ENCODE measurements around the gene TUFT1. TPM values are rescaled to one million over a fixed set of nuclear protein-coding genes. Genes with fewer than 3 reads are reported as not detected.

TUFT1 gene, protein sequence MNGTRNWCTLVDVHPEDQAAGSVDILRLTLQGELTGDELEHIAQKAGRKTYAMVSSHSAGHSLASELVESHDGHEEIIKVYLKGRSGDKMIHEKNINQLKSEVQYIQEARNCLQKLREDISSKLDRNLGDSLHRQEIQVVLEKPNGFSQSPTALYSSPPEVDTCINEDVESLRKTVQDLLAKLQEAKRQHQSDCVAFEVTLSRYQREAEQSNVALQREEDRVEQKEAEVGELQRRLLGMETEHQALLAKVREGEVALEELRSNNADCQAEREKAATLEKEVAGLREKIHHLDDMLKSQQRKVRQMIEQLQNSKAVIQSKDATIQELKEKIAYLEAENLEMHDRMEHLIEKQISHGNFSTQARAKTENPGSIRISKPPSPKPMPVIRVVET
- total RNA-seq (2014; rRNA removed; shearing (Covaris generic)) (0.06 TPM in 1 of 2 replicates, not detected in the other), total RNA-seq (2022) (0.13 TPM in 1 of 2 replicates, not detected in the other), Bru-seq, nascent RNA (percentile 11 among the genes with signal in this experiment), BruChase-seq, experiment 1, labeled RNA remaining after a 6-hour chase (percentile 12 among the genes with signal in this experiment), BruChase-seq, experiment 2, labeled RNA remaining after a 2-hour chase (percentile 16 among the genes with signal in this experiment)
- long read RNA-seq, partial matches to known transcripts, result 0 of 1 reads
- long read RNA-seq, other reads (novel, unspliced or antisense), result 0 of 1 reads

- no TSS peak for BruUV-seq (replicated peaks)
- no peak for TF ChIP-seq EZH2phosphoT487 (IDR thresholded peaks at IDR 0.05; ENCODE audit: borderline replicate concordance, low read depth, low read length)
- TF ChIP-seq, protein P1, sequence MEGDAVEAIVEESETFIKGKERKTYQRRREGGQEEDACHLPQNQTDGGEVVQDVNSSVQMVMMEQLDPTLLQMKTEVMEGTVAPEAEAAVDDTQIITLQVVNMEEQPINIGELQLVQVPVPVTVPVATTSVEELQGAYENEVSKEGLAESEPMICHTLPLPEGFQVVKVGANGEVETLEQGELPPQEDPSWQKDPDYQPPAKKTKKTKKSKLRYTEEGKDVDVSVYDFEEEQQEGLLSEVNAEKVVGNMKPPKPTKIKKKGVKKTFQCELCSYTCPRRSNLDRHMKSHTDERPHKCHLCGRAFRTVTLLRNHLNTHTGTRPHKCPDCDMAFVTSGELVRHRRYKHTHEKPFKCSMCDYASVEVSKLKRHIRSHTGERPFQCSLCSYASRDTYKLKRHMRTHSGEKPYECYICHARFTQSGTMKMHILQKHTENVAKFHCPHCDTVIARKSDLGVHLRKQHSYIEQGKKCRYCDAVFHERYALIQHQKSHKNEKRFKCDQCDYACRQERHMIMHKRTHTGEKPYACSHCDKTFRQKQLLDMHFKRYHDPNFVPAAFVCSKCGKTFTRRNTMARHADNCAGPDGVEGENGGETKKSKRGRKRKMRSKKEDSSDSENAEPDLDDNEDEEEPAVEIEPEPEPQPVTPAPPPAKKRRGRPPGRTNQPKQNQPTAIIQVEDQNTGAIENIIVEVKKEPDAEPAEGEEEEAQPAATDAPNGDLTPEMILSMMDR (conservative IDR thresholded peaks at IDR 0.05; ENCODE audit: low read length), result no peak
- H3K4me1 ChIP-seq (ENCODE audit: insufficient read depth, low read length, poor library complexity, severe bottlenecking), result no peaks in the 10 kb centered on the region
- H3K27ac ChIP-seq (ENCODE audit: low read depth, low read length, poor library complexity, severe bottlenecking), result no peak within 1 kb of the TSS
- H3K9me3 ChIP-seq (ENCODE audit: low read length), result no peaks in the 10 kb centered on the region
- no peak within 1 kb of the TSS for H2AFZ ChIP-seq (ENCODE audit: low read length)
- H3K79me2 ChIP-seq (ENCODE audit: insufficient read depth, low read depth, low read length), result no peaks in the 10 kb centered on the region
- peak; percentile 43 for DNase-seq (ENCODE audit: low spot score)
- POLR2A ChIA-PET, result no interaction called here
- CTCF ChIA-PET (ENCODE audit: unreplicated experiment), result interaction anchor here (0.6 kb wide), 1 partner anchor 203 kb away, joined by 3 read pairs; no protein-coding TSS in a partner anchor
- no peaks in the 10 kb centered on the region for H3K36me3 ChIP-seq (ENCODE audit: insufficient read depth, low read length)
- intact Hi-C loops (cut with micrococcal nuclease; ENCODE audit: unreplicated experiment), result no loop called here
- H4K20me1 ChIP-seq (ENCODE audit: insufficient read depth, low read length), result no peaks in the 10 kb centered on the region
- H3K4me3 ChIP-seq (ENCODE audit: low read depth, low read length, poor library complexity, severe bottlenecking), result no peak within 1 kb of the TSS
- H3K9me2 ChIP-seq (ENCODE audit: insufficient read depth, low read length), result no peaks in the 10 kb centered on the region
- peak within 1 kb of the TSS; percentile 14; the same call in 1 of the 2 replicates for H3K4me2 ChIP-seq (ENCODE audit: low read length)
These were observed at the start of gene TUFT1 for GRCh38 chr1:151540021-151540981. TUFT1 (plus strand) TSS chr1:151540309; CDS start chr1:151540367, 58 bp downstream.

GRCh38 chr1:151491641-151492040 is 48.5 kb upstream of the TUFT1 start:
- Histone ChIP-seq H3K9me3 (ENCODE audit: low read length) (no peaks in the 10 kb centered on the region), H3K79me2 (ENCODE audit: insufficient read depth, low read depth, low read length) (no peaks in the 10 kb centered on the region), H3K4me3 (ENCODE audit: low read depth, low read length, poor library complexity, severe bottlenecking) (no peak overlapping the region), H4K20me1 (ENCODE audit: insufficient read depth, low read length) (no peaks in the 10 kb centered on the region), H3K4me1 (ENCODE audit: insufficient read depth, low read length, poor library complexity, severe bottlenecking) (no peaks in the 10 kb centered on the region), H3K9me2 (ENCODE audit: insufficient read depth, low read length) (no peaks in the 10 kb centered on the region), H3K4me2 (ENCODE audit: low read length) (no peak overlapping the region), H2AFZ (ENCODE audit: low read length) (no peak overlapping the region), H3K27ac (ENCODE audit: low read depth, low read length, poor library complexity, severe bottlenecking) (no peak overlapping the region), H3K36me3 (ENCODE audit: insufficient read depth, low read length) (no peaks in the 10 kb centered on the region)
- ChIA-PET CTCF (ENCODE audit: unreplicated experiment) (interaction anchor here (0.9 kb wide), 1 partner anchor 27 kb away, joined by 3 read pairs; no protein-coding TSS in a partner anchor), POLR2A (no interaction called here)
- no TSS peak for BruUV-seq (replicated peaks)
- intact Hi-C loops (cut with micrococcal nuclease; ENCODE audit: unreplicated experiment), result no loop called here
- TF ChIP-seq, protein P1 (conservative IDR thresholded peaks at IDR 0.05; ENCODE audit: low read length), result no peak
- no peak for TF ChIP-seq EZH2phosphoT487 (IDR thresholded peaks at IDR 0.05; ENCODE audit: borderline replicate concordance, low read depth, low read length)
- DNase-seq (ENCODE audit: low spot score), result no peak
